Measurements from ENCODE around the gene OFD1. TPM values are rescaled to one million over a fixed set of nuclear protein-coding genes. Genes with fewer than 3 reads are reported as not detected.

Gene OFD1
- total RNA-seq, 1 donor from 2014 or later, result 50.8 TPM

DNA sequence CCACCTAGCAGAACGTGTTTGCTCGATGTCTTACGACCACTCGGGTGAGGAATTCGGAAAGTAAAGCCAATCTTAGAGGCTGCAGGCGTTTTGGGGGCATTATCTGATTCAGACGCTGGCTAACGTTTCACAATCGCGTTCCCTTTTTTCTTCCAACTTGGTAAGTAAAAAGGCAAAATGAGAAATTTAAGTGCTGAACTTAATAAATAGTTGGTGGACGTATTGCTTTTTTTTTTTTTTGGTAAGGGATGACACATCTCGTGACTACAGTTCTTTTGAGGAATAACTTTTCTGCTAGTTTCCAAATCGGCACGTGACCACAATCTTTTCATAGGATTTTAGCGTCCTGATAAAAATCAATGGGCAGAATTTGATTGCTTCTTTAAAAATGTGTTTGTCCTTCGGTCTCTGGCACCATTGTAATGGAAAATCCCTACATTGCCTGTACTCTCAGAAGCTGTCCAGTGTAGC is 44.8 kb upstream of the OFD1 start:
- Mint-ChIP-seq H3K27me3 (ENCODE audit: low read depth) (no peaks in the 10 kb centered on the region), H3K36me3 (no peaks in the 10 kb centered on the region)

DNA sequence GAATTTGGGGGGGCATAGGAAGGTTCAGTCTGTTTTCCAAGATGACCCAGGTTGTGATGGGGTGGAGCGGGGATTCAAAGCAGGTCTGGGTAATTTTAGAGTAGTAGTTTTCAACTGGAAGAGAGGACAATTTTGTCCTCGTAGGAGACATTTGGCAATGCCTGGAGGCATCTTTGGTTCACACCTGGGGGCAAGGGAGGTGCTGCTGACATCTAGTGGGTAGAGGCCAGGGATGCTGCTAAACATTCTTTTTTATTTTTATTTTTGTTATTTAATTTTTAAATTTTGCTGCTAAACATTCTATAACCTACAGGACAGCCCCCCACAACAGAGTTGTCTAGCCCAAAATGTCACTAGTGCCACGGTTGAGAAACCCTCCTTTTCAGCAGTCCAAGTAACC is 43.7 kb upstream of the OFD1 start:
- TF ChIP-seq, protein P1, sequence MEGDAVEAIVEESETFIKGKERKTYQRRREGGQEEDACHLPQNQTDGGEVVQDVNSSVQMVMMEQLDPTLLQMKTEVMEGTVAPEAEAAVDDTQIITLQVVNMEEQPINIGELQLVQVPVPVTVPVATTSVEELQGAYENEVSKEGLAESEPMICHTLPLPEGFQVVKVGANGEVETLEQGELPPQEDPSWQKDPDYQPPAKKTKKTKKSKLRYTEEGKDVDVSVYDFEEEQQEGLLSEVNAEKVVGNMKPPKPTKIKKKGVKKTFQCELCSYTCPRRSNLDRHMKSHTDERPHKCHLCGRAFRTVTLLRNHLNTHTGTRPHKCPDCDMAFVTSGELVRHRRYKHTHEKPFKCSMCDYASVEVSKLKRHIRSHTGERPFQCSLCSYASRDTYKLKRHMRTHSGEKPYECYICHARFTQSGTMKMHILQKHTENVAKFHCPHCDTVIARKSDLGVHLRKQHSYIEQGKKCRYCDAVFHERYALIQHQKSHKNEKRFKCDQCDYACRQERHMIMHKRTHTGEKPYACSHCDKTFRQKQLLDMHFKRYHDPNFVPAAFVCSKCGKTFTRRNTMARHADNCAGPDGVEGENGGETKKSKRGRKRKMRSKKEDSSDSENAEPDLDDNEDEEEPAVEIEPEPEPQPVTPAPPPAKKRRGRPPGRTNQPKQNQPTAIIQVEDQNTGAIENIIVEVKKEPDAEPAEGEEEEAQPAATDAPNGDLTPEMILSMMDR (IDR thresholded peaks at IDR 0.05; ENCODE audit: unreplicated experiment), result no peak
- peak overlapping the region; percentile 87 for H3K4me3 Mint-ChIP-seq
- peaks cover 16% of the 10 kb centered on the region for H3K9me3 Mint-ChIP-seq
- DNase-seq (ENCODE audit: low spot score in 2 of 2, unreplicated experiment in 2 of 2), result no peak
- H3K27me3 Mint-ChIP-seq (ENCODE audit: low read depth), result no peaks in the 10 kb centered on the region
- peaks cover 51% of the 10 kb centered on the region for H3K4me1 Mint-ChIP-seq
- H3K27ac Mint-ChIP-seq, result peak overlapping the region; percentile 84
- no peaks in the 10 kb centered on the region for H3K36me3 Mint-ChIP-seq

More for the DNA sequence above, 44.8 kb upstream of the OFD1 start:
- H3K4me1 Mint-ChIP-seq, result peaks cover 47% of the 10 kb centered on the region
- DNase-seq (ENCODE audit: low spot score in 2 of 2, unreplicated experiment in 2 of 2), result no peak
- H3K27ac Mint-ChIP-seq, result peak overlapping the region; percentile 84
- H3K9me3 Mint-ChIP-seq, result peaks cover 12% of the 10 kb centered on the region
- TF ChIP-seq, protein P1 (IDR thresholded peaks at IDR 0.05; ENCODE audit: unreplicated experiment), result no peak
- peak overlapping the region; percentile 87 for H3K4me3 Mint-ChIP-seq

DNA sequence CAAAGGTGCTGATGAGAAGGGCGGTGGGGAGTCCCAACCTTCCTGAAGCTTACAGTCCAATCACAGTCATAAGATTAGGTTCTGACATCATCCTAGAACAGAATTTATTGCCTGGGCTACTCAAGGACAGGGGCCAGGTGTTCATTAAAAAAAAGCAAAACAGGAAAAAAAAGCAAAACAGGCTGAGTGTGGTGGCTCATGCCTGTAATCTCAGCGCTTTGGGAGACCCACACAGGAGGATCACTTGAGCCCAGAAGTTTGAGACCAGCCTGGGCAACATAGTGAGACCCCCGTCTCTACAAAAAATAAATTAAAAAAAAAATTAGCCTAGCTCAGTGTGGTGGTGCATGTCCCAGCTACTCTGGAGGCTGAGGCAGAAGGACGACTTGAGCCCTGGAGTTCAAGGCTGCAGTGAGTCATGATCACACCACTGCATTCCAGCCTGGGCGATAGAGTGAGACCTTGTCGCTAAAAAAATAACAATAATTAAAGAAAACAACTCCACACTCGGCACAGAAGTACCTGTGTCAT is 42.6 kb upstream of the OFD1 start:
- TF ChIP-seq, protein P1 (IDR thresholded peaks at IDR 0.05; ENCODE audit: unreplicated experiment), result no peak
- H3K27ac Mint-ChIP-seq, result no peak overlapping the region
- peaks cover 15% of the 10 kb centered on the region for H3K9me3 Mint-ChIP-seq
- peaks cover 51% of the 10 kb centered on the region for H3K4me1 Mint-ChIP-seq
- no peak for DNase-seq (ENCODE audit: low spot score in 2 of 2, unreplicated experiment in 2 of 2)
- H3K27me3 Mint-ChIP-seq (ENCODE audit: low read depth), result no peaks in the 10 kb centered on the region
- H3K36me3 Mint-ChIP-seq, result no peaks in the 10 kb centered on the region
- H3K4me3 Mint-ChIP-seq, result no peak overlapping the region

DNA sequence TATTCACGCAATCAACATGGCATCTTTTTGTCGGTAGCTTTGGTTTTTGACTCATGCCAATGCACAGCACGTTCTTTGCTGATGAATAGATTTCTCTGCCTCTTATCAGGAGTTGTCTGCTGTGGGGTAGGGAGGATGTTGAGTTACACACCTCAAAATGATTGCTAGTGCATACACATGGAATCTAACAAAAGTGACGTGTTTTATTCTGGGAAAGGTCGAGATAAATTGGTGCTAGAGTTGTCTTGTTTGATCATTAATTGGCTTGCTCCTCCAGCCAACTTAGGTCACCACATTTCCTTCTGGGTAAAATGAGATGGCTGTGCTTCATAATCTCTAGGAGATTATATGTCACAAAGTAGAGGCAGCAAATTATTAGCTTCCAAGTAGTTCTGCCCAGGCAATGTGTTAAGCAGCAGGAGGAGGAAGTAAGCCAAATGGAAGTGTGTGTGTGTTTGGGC is 41.7 kb upstream of the OFD1 start:
- Mint-ChIP-seq H3K4me3 (no peak overlapping the region), H3K9me3 (peaks cover 15% of the 10 kb centered on the region), H3K27ac (peak overlapping the region; percentile 78), H3K27me3 (ENCODE audit: low read depth) (no peaks in the 10 kb centered on the region), H3K36me3 (no peaks in the 10 kb centered on the region), H3K4me1 (peaks cover 54% of the 10 kb centered on the region)
- no peak for DNase-seq (ENCODE audit: low spot score in 2 of 2, unreplicated experiment in 2 of 2)
- TF ChIP-seq, protein P1 (IDR thresholded peaks at IDR 0.05; ENCODE audit: unreplicated experiment), result no peak

DNA sequence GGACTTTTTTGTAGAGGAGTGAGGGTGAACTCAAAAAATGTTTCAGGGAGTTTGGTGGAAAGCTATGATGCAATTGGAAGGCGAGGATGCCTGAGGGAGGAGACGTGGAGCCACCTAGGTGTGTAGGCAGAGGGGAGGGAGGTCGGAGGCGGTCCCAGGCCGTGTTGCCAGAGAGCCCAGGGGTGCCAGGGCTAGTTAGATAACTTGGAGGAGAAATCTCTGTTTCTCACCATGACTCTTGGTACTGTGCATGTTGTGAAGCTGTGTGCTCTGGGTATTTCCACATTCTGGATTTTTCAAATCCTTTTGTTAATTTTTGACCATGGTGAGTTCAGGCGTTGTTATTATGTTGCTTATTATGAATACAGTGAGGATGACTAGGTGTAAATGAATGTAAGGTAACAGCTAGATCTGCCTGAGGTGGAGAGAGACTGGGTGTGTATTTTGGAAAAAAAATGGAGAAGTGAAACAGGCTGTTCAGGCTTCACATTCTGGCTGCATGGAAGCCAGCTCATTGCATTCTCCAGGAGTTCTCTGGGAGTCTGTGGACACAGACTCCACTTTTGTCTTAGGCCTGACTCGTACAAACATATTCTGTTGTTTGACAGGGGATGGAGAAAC is 41.1 kb upstream of the OFD1 start:
- no peak overlapping the region for H3K4me3 Mint-ChIP-seq
- peaks cover 15% of the 10 kb centered on the region for H3K9me3 Mint-ChIP-seq
- no peaks in the 10 kb centered on the region for H3K27me3 Mint-ChIP-seq (ENCODE audit: low read depth)
- no peak for DNase-seq (ENCODE audit: low spot score in 2 of 2, unreplicated experiment in 2 of 2)
- peaks cover 55% of the 10 kb centered on the region for H3K4me1 Mint-ChIP-seq
- H3K36me3 Mint-ChIP-seq, result no peaks in the 10 kb centered on the region
- peak overlapping the region; percentile 78 for H3K27ac Mint-ChIP-seq
- TF ChIP-seq, protein P1 (IDR thresholded peaks at IDR 0.05; ENCODE audit: unreplicated experiment), result no peak
